HEK293 (cell line): ENCODE results near the gene GCFC2.

Experiments used
- CTCF ChIP-seq: fragments of 450-650 bp; formaldehyde crosslinking; IDR thresholded peaks from 2 replicates; pipeline ENCODE4 v1.5.1; 2016; ENCODE audit warnings: missing biosample characterization, missing genetic modification characterization
- ZNF174 ChIP-seq: fragments of 450-650 bp; formaldehyde crosslinking; IDR thresholded peaks from 2 replicates; pipeline ENCODE4 v1.5.0; 2017; ENCODE audit warnings: missing biosample characterization, mild to moderate bottlenecking, missing genetic modification characterization
- ZNF184 ChIP-seq: fragments of 450-650 bp; IDR thresholded peaks from 2 replicates; pipeline ENCODE4 v1.5.1; 2018; ENCODE audit warnings: missing biosample characterization, mild to moderate bottlenecking, missing genetic modification characterization
- ZNF791 ChIP-seq: fragments of 450-650 bp; formaldehyde crosslinking; IDR thresholded peaks from 2 replicates; pipeline ENCODE4 v1.5.1; 2016; ENCODE audit warnings: missing biosample characterization, missing genetic modification characterization

GRCh38 chr2:75634945-75635344 is 75.8 kb downstream of the GCFC2 start:
- TF ChIP-seq ZNF791 (tag by site-specific recombination) (no peak), ZNF174 (no peak), CTCF (tag by site-specific recombination) (no peak), ZNF184 (tag by site-specific recombination) (no peak)
